ENCODE measurements around the gene RBM11.

RBM11 gene

DNA sequence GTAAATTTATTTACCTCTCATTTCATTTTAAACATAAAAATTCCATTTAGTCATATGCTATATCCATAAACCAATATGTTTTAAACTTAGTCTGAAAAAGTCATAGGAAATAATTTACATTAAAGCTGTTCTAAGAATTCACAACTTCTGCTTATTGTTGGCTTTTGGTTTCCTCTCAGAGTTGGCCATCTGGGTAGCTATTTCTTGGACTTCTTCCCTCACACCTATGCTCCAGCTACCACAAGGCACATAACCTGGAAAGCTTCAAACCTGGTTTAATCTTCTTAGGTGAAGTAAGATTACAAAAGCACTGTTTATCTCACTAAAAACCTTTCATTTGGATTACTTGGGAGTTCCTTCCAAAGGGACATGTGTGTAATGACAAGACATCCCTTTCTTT is 29.8 kb downstream of the RBM11 start:
- no peaks in the 10 kb centered on the region for H3K36me3 ChIP-seq (ENCODE audit: control insufficient read depth in 2 of 2, insufficient read depth in 1 of 2, low read length in 2 of 2)
- no peak overlapping the region for H3K4me3 ChIP-seq (ENCODE audit: low read depth, low read length)
- no peak overlapping the region for H3K27ac ChIP-seq (ENCODE audit: extremely low read depth, low read depth, low read length)
- CTCF ChIA-PET: interaction anchor here (0.5 to 1.6 kb wide), 3 partner anchors 14 to 485 kb away, joined by 3 to 8 read pairs (median 3); no protein-coding TSS in a partner anchor
- no peaks in the 10 kb centered on the region for H3K4me1 ChIP-seq (ENCODE audit: control insufficient read depth, insufficient read depth, low read length)
- TF ChIP-seq KLF9 (tag by site-specific recombination; IDR thresholded peaks at IDR 0.05; ENCODE audit: low read depth): no peak
- TF ChIP-seq ZBTB1 (tag by site-specific recombination; IDR thresholded peaks at IDR 0.05): no peak
- TF ChIP-seq ZNF626 (tag by site-specific recombination; IDR thresholded peaks at IDR 0.05): no peak
- POLR2A ChIA-PET: no interaction called here
- H3K9me3 ChIP-seq (ENCODE audit: control insufficient read depth, insufficient read depth, low read depth, low read length): no peaks in the 10 kb centered on the region

DNA sequence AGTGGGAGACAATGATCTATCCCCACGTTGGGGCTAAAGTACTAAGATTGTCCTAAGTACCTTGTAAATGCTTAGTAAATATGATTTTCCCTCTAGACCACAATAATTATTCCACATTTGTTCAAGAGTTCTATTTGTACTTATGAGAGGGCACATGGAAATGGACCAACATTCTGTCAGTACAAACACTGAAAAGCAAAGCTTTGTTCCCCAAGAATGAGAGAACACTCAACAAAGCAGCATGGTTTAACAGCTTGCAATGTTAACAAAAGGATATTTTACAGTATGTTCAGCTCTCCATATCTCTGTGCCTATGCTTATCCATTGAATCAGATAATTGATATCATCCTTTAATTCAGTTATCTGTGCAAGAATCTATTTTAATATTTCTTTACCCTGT is 35.4 kb downstream of the RBM11 start:
- ChIA-PET CTCF (interaction anchor here (1.0 to 2.8 kb wide), 2 partner anchors 10 to 1231 kb away, joined by 3 to 14 read pairs; no protein-coding TSS in a partner anchor), POLR2A (no interaction called here)
- no peak overlapping the region for H3K27ac ChIP-seq (ENCODE audit: extremely low read depth, low read depth, low read length)
- no peak overlapping the region for H3K4me3 ChIP-seq (ENCODE audit: low read depth, low read length)
- H3K36me3 ChIP-seq (ENCODE audit: control insufficient read depth in 2 of 2, insufficient read depth in 1 of 2, low read length in 2 of 2): no peaks in the 10 kb centered on the region
- H3K9me3 ChIP-seq (ENCODE audit: control insufficient read depth, insufficient read depth, low read depth, low read length): no peaks in the 10 kb centered on the region
- H3K4me1 ChIP-seq (ENCODE audit: control insufficient read depth, insufficient read depth, low read length): no peaks in the 10 kb centered on the region
- no peak for TF ChIP-seq ZNF777 (tag by site-specific recombination; IDR thresholded peaks at IDR 0.05; ENCODE audit: borderline replicate concordance)
- TF ChIP-seq RBAK (tag by site-specific recombination; IDR thresholded peaks at IDR 0.05): no peak
- TF ChIP-seq ZNF423 (tag by site-specific recombination; IDR thresholded peaks at IDR 0.05): no peak
- TF ChIP-seq ZBTB17 (tag by site-specific recombination; IDR thresholded peaks at IDR 0.05): no peak
- no peak for TF ChIP-seq ZNF23 (tag by site-specific recombination; IDR thresholded peaks at IDR 0.05; ENCODE audit: borderline replicate concordance)
- no peak for TF ChIP-seq YY1 (tag by site-specific recombination; IDR thresholded peaks at IDR 0.05)
- no peak for TF ChIP-seq ZNF19 (tag by site-specific recombination; IDR thresholded peaks at IDR 0.05; ENCODE audit: low read depth)

DNA sequence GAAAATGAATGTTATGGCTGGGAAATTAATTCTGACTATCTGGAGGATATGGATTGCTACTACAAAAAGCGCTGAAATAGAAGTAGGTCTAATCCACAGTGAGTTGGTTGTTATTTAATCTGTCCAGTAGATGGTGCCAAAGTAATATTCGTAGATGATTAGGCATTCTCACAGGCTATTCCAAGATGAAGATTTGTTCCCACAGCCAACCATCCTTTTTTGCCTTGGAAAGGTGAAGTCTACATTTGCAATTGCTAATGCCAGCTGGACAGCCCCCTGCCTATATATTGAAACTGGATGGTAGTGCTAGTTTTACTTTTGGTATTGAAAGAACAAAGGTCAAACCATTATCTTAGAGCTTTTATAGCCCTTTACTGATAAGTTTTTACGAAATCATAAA is 43.8 kb downstream of the RBM11 start:
- POLR2A ChIA-PET: no interaction called here
- Histone ChIP-seq H3K4me3 (ENCODE audit: low read depth, low read length) (no peak overlapping the region), H3K36me3 (ENCODE audit: control insufficient read depth in 2 of 2, insufficient read depth in 1 of 2, low read length in 2 of 2) (no peaks in the 10 kb centered on the region), H3K4me1 (ENCODE audit: control insufficient read depth, insufficient read depth, low read length) (peaks cover 7% of the 10 kb centered on the region), H3K9me3 (ENCODE audit: control insufficient read depth, insufficient read depth, low read depth, low read length) (no peaks in the 10 kb centered on the region), H3K27ac (ENCODE audit: extremely low read depth, low read depth, low read length) (no peak overlapping the region)
- TF ChIP-seq ZFP37 (tag by site-specific recombination; IDR thresholded peaks at IDR 0.05) (no peak), ZNF654 (tag by site-specific recombination; IDR thresholded peaks at IDR 0.05; ENCODE audit: low read depth) (peak; percentile 56), ZBTB8A (tag by site-specific recombination; IDR thresholded peaks at IDR 0.05) (no peak), SCRT2 (tag by site-specific recombination; IDR thresholded peaks at IDR 0.05) (0 out of 2 replicates have a peak, but pooled peaks have one; percentile 13)
- CTCF ChIA-PET: interaction anchor here (0.6 to 2.3 kb wide), 32 partner anchors 8 to 1273 kb away, joined by 3 to 8 read pairs (median 4); no protein-coding TSS in a partner anchor

DNA sequence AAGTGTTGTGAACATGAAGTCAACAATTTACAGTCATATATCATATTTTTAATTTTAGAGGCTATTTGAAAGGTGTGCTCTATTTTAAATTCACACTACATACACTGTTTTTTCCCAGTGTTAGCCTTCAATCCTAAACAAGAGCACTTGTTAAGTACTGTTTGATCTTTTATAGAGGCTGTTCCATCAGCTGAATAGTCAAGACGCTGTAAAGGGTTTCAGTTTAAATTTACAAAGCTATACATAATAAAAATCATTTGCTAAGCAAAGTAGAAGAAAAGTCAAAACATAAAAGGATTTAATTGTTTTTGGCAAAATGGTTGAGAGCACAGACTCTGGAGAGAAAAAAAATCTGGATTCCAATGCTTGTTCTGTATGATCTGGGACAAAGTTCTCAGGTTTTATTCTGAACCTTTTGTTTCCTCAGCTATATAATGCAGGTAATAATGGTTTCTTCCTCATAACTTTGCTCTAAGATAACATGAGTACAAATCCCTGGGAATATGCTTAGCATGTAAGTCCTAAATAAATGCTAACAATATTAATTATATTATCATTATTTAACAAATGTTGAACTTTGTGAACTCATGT is 44.3 kb downstream of the RBM11 start:
- Histone ChIP-seq H3K36me3 (ENCODE audit: control insufficient read depth in 2 of 2, insufficient read depth in 1 of 2, low read length in 2 of 2) (no peaks in the 10 kb centered on the region), H3K9me3 (ENCODE audit: control insufficient read depth, insufficient read depth, low read depth, low read length) (no peaks in the 10 kb centered on the region), H3K4me3 (ENCODE audit: low read depth, low read length) (no peak overlapping the region), H3K4me1 (ENCODE audit: control insufficient read depth, insufficient read depth, low read length) (peaks cover 7% of the 10 kb centered on the region), H3K27ac (ENCODE audit: extremely low read depth, low read depth, low read length) (no peak overlapping the region)
- ChIA-PET CTCF (interaction anchor here (0.6 to 2.7 kb wide), 32 partner anchors 7 to 1272 kb away, joined by 3 to 14 read pairs (median 4); no protein-coding TSS in a partner anchor), POLR2A (no interaction called here)
- TF ChIP-seq, protein P1, sequence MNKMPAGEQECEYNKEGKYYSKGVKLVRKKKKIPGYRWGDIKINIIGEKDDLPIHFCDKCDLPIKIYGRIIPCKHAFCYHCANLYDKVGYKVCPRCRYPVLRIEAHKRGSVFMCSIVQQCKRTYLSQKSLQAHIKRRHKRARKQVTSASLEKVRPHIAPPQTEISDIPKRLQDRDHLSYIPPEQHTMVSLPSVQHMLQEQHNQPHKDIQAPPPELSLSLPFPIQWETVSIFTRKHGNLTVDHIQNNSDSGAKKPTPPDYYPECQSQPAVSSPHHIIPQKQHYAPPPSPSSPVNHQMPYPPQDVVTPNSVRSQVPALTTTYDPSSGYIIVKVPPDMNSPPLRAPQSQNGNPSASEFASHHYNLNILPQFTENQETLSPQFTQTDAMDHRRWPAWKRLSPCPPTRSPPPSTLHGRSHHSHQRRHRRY (tag by site-specific recombination; IDR thresholded peaks at IDR 0.05): no peak
- TF ChIP-seq ZNF792 (tag by site-specific recombination; IDR thresholded peaks at IDR 0.05) (no peak), ZNF239 (tag by site-specific recombination; IDR thresholded peaks at IDR 0.05) (no peak), ZNF184 (tag by site-specific recombination; IDR thresholded peaks at IDR 0.05) (no peak), ZNF600 (tag by site-specific recombination; IDR thresholded peaks at IDR 0.05) (no peak), FEZF1 (tag by site-specific recombination; IDR thresholded peaks at IDR 0.05) (no peak), GLIS1 (tag by site-specific recombination; IDR thresholded peaks at IDR 0.05) (no peak), ZNF354C (tag by site-specific recombination; IDR thresholded peaks at IDR 0.05; ENCODE audit: borderline replicate concordance, low read depth) (no peak), RBAK (tag by site-specific recombination; IDR thresholded peaks at IDR 0.05) (no peak), PRDM1 (tag by site-specific recombination; IDR thresholded peaks at IDR 0.05) (no peak)
- TF ChIP-seq, protein P2, sequence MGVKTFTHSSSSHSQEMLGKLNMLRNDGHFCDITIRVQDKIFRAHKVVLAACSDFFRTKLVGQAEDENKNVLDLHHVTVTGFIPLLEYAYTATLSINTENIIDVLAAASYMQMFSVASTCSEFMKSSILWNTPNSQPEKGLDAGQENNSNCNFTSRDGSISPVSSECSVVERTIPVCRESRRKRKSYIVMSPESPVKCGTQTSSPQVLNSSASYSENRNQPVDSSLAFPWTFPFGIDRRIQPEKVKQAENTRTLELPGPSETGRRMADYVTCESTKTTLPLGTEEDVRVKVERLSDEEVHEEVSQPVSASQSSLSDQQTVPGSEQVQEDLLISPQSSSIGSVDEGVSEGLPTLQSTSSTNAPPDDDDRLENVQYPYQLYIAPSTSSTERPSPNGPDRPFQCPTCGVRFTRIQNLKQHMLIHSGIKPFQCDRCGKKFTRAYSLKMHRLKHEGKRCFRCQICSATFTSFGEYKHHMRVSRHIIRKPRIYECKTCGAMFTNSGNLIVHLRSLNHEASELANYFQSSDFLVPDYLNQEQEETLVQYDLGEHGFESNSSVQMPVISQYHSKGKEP (tag by site-specific recombination; IDR thresholded peaks at IDR 0.05): no peak
